ENCODE measurements around the gene MYO1F. TPM values are rescaled to one million over a fixed set of nuclear protein-coding genes. Genes with fewer than 3 reads are reported as not detected.
A peak's percentile ranks its signal among the peaks of the same experiment; 100 is the strongest.

The MYO1F gene
- total RNA-seq, 1 experiment from 2014 or later = 0.16 TPM

DNA sequence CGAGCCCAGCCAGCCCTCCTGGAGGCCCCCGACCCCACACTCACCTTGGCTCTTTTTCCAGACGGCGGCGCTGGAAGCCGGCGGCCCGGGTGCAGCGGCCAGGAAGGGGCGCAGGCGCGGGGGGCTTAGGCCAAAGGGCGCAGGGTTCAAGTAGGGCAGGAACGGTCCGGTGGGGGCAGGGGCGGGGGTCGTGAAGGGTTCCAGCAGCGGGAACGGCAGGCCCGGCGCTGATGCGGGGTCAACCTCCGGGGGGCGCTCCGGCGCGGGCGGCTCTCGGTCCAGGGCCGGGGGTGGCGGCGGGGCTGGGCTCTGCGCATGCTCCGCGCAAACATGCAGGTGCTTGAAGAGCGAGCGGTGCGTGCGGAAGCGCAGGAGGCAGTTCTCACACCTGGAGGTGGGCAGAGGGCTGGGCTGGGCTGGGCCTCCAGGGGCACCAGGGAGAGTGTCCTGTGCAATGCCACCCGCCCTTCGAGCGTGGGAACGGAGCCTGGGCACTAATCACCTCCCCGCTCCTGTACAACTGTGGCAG lies 65.6 kb downstream of the MYO1F start:
- Mint-ChIP-seq H3K9me3 (ENCODE audit: unreplicated experiment) (no peaks in the 10 kb centered on the region), H3K4me1 (ENCODE audit: insufficient read depth, unreplicated experiment) (peaks cover 6% of the 10 kb centered on the region), H3K27me3 (ENCODE audit: insufficient read depth, unreplicated experiment) (no peaks in the 10 kb centered on the region), H3K36me3 (ENCODE audit: insufficient read depth, unreplicated experiment) (peaks cover 27% of the 10 kb centered on the region), H3K4me3 (ENCODE audit: unreplicated experiment) (no peak overlapping the region), H3K27ac (ENCODE audit: low read depth, unreplicated experiment) (no peak overlapping the region)
- DNase-seq (ENCODE audit: unreplicated experiment) = no peak
- BruUV-seq (replicated peaks) = no TSS peak
- intact Hi-C loops (cut with micrococcal nuclease) = loop anchor here (2.0 kb wide), 1 partner anchor 67 kb away; the partner anchor contains the start of gene HNRNPM
- ChIA-PET CTCF (no interaction called here), POLR2A (no interaction called here)
- TF ChIP-seq, protein P1, sequence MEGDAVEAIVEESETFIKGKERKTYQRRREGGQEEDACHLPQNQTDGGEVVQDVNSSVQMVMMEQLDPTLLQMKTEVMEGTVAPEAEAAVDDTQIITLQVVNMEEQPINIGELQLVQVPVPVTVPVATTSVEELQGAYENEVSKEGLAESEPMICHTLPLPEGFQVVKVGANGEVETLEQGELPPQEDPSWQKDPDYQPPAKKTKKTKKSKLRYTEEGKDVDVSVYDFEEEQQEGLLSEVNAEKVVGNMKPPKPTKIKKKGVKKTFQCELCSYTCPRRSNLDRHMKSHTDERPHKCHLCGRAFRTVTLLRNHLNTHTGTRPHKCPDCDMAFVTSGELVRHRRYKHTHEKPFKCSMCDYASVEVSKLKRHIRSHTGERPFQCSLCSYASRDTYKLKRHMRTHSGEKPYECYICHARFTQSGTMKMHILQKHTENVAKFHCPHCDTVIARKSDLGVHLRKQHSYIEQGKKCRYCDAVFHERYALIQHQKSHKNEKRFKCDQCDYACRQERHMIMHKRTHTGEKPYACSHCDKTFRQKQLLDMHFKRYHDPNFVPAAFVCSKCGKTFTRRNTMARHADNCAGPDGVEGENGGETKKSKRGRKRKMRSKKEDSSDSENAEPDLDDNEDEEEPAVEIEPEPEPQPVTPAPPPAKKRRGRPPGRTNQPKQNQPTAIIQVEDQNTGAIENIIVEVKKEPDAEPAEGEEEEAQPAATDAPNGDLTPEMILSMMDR (IDR thresholded peaks at IDR 0.05; ENCODE audit: unreplicated experiment) = peak; percentile 14

DNA sequence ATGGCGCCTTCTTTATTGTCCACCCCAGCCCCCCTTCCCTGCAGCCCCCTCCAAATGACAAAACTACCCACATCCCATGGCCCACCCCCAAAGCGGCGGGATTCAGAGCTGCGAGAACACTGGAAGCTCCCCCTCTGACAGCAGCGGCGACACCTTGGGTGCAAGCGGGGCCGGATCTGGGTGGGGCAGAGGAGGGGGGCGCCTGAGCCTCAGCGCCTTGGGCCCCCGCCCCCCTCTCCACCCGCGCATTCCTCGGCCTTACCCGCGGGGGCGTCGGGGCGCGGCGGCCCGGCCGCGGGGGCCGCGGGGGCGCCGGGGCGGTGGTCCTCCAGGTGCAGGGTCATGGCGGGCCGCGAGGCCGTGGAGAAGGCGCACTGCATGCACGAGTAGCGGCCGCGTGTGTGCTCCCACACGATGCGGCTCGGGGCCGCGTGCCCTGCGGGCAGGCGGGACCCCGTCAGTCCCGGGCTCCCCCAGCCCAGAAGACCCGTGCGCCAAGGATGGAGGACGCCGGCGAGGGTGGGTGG lies 66.6 kb downstream of the MYO1F start:
- Mint-ChIP-seq H3K27me3 (ENCODE audit: insufficient read depth, unreplicated experiment) (no peaks in the 10 kb centered on the region), H3K36me3 (ENCODE audit: insufficient read depth, unreplicated experiment) (peaks cover 27% of the 10 kb centered on the region), H3K4me3 (ENCODE audit: unreplicated experiment) (no peak overlapping the region), H3K4me1 (ENCODE audit: insufficient read depth, unreplicated experiment) (peaks cover 9% of the 10 kb centered on the region), H3K27ac (ENCODE audit: low read depth, unreplicated experiment) (no peak overlapping the region), H3K9me3 (ENCODE audit: unreplicated experiment) (no peaks in the 10 kb centered on the region)
- intact Hi-C loops (cut with micrococcal nuclease) = no loop called here
- DNase-seq (ENCODE audit: unreplicated experiment) = no peak
- no TSS peak for BruUV-seq (replicated peaks)
- TF ChIP-seq, protein P1 (IDR thresholded peaks at IDR 0.05; ENCODE audit: unreplicated experiment) = no peak
- POLR2A ChIA-PET = no interaction called here
- CTCF ChIA-PET = interaction anchor here (0.6 to 1.0 kb wide), 3 partner anchors 49 to 199 kb away, joined by 3 read pairs; no protein-coding TSS in a partner anchor

DNA sequence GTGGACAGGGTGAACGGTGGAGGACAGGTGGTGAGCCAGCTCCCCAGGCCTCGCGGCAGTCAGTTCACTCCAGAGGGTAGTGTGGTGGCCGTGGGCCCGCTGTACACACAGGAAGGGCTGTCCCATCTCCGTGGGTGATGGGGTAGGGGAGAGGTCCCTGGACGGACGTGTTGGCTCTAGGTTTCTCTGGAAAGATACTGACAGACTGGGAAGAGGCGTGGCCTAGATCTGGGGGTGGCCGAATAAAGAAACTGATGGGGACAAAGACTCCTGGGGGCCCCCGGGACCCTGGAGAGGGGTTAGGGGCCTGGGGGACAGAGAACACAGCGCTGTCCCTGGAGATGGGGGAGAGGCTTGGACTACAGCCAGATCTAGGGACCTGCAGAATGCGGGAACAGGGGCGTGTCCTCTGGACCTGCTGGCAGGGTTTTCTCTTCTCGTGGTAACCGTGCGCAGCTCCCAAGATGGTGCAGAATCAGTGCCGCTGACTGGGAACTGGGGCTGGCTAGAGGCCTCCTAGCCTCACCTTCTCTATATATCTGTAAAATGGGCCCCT lies 70.8 kb downstream of the MYO1F start:
- H3K4me3 Mint-ChIP-seq (ENCODE audit: unreplicated experiment) = peak overlapping the region; percentile 86
- peaks cover 5% of the 10 kb centered on the region for H3K4me1 Mint-ChIP-seq (ENCODE audit: insufficient read depth, unreplicated experiment)
- CTCF ChIA-PET = interaction anchor here (0.5 to 2.9 kb wide), 16 partner anchors 11 to 152 kb away, joined by 3 to 28 read pairs (median 4); partner anchors contain the start of gene MARCHF2
- TF ChIP-seq, protein P1 (IDR thresholded peaks at IDR 0.05; ENCODE audit: unreplicated experiment) = no peak
- no TSS peak for BruUV-seq (replicated peaks)
- no peaks in the 10 kb centered on the region for H3K9me3 Mint-ChIP-seq (ENCODE audit: unreplicated experiment)
- intact Hi-C loops (cut with micrococcal nuclease) = loop anchor here (1.0 to 2.0 kb wide), 2 partner anchors 94 to 152 kb away; partner anchors contain the start of gene MARCHF2
- no peaks in the 10 kb centered on the region for H3K27me3 Mint-ChIP-seq (ENCODE audit: insufficient read depth, unreplicated experiment)
- POLR2A ChIA-PET = interaction anchor here (1.3 to 2.1 kb wide), 3 partner anchors 20 to 153 kb away, joined by 4 to 9 read pairs (median 6); no protein-coding TSS in a partner anchor
- DNase-seq (ENCODE audit: unreplicated experiment) = no peak
- peaks cover 19% of the 10 kb centered on the region for H3K36me3 Mint-ChIP-seq (ENCODE audit: insufficient read depth, unreplicated experiment)
- H3K27ac Mint-ChIP-seq (ENCODE audit: low read depth, unreplicated experiment) = no peak overlapping the region

DNA sequence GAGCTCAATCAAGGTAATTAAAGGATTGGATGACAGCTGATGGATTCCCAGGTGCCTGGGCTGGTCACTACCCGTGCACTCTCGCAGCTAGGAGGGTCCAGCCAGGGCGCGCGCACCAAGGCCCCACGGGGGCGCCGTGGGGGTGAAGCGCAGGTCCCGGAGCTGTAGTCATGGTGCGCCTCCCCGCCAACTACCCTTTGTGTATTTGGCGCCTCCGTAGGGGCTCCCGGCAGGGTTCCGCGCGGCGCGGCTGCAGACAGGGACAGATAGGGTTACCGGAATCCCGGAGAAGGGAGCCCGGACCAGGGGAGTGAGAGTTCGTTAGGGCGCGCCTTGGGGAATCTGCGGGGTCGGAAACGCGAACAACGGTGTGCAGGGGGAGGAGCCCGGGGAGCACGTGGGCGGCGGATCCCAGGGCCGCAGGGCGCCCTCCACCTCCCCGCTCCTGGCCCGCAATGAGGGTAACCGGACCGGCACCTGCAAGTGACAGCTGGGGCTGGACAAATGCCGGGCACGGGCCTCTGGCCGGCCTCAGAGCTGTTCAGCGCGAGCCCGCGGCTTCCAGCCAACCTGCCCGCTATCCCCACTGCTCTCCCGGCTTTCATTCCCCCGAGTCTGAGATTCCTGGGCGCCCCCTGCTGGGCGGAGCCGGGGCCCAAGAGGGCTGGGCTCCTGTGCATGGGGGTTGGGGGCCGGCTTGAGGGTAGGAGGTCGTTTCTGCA lies 71.4 kb downstream of the MYO1F start:
- Mint-ChIP-seq H3K9me3 (ENCODE audit: unreplicated experiment) (no peaks in the 10 kb centered on the region), H3K4me1 (ENCODE audit: insufficient read depth, unreplicated experiment) (peaks cover 5% of the 10 kb centered on the region), H3K4me3 (ENCODE audit: unreplicated experiment) (peak overlapping the region; percentile 86), H3K27ac (ENCODE audit: low read depth, unreplicated experiment) (no peak overlapping the region), H3K36me3 (ENCODE audit: insufficient read depth, unreplicated experiment) (peaks cover 19% of the 10 kb centered on the region), H3K27me3 (ENCODE audit: insufficient read depth, unreplicated experiment) (no peaks in the 10 kb centered on the region)
- ChIA-PET POLR2A (interaction anchor here (0.6 to 2.1 kb wide), 6 partner anchors 10 to 152 kb away, joined by 3 to 9 read pairs (median 4); partner anchors contain the start of gene MARCHF2), CTCF (interaction anchor here (0.5 to 2.9 kb wide), 23 partner anchors 9 to 156 kb away, joined by 3 to 28 read pairs (median 4); partner anchors contain the start of gene MARCHF2)
- no TSS peak for BruUV-seq (replicated peaks)
- intact Hi-C loops (cut with micrococcal nuclease) = loop anchor here (1.0 to 2.0 kb wide), 2 partner anchors 93 to 152 kb away; partner anchors contain the start of gene MARCHF2
- DNase-seq (ENCODE audit: unreplicated experiment) = peak; percentile 78
- TF ChIP-seq, protein P1 (IDR thresholded peaks at IDR 0.05; ENCODE audit: unreplicated experiment) = peak; percentile 83

All from MCF 10A (cell line).